ENCODE results near the gene SCARF2. TPM values are rescaled to one million over a fixed set of nuclear protein-coding genes. Genes with fewer than 3 reads are reported as not detected.
"Not testable (repeated sequence)": the region's sequence is repeated elsewhere in the genome, so short reads cannot be mapped to it uniquely, and the experiment has no call there.

Gene SCARF2
- total and polyA plus RNA-seq, 2 experiments from 2014 or later, result 7.9 to 45.6 TPM

DNA sequence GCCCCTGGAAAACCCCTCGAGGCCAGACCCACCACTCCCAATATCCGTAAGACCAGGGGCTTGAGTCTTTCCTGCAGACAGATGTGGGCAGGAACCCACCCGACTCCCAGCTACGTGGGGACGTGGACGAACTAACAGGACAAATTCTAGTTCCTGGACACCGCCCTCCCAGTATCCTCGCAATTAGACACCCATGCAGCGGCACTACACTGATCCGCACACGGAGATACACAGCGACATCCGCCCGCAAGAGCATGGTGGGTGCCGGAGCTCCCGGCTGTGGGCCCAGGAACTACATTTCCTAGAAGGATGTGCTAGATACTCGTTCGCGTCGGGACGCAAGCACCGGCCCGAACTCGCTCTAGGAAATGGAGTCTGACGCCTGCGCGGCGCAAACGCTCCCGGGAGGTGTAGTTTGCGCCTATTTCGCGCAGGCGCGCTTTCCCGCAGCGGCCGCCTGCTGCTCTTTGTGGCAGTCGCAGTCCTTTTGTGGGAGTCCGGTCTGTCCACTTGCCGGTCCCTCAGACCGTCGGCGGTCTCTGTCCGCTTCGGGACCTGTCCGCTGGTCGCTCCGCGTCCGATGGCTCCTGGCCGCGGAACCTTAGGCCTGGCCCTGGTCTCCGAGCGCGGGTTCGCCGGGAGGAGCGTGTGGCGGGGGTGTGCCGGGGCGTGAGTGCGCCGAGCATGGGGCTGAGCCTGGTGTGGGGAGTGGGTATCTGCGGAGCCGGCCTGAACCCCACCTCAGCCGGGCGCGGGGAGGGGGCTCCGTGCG, 43.7 kb downstream of the SCARF2 start, which contains the start of gene ZNF74:
TSS of gene ZNF74 (plus strand) at position 447 of the 772 bp plus-strand sequence. CDS start 478 bp downstream, outside the sequence.
- H3K79me2 ChIP-seq (ENCODE audit: insufficient read depth), result peaks cover 26% of the 10 kb centered on the region
- no peaks in the 10 kb centered on the region for H3K36me3 ChIP-seq (ENCODE audit: low read depth)
- H3K9ac ChIP-seq, result peak within 1 kb of the TSS; percentile 78
- peaks cover 4% of the 10 kb centered on the region; the same call in 1 of the 2 replicates for H3K4me1 ChIP-seq (ENCODE audit: insufficient read depth)
- H3K9me3 ChIP-seq (ENCODE audit: low read depth), result no peaks in the 10 kb centered on the region
- peak within 1 kb of the TSS; percentile 100 for H2AFZ ChIP-seq
- 0 out of 2 replicates have a peak within 1 kb of the TSS, but pooled peaks have one; percentile 22 for H3K27ac ChIP-seq
- H3K9me2 ChIP-seq (ENCODE audit: insufficient read depth), result no peaks in the 10 kb centered on the region
- peaks cover 18% of the 10 kb centered on the region for H3F3A ChIP-seq (ENCODE audit: insufficient read depth)
- peak; percentile 97 for DNase-seq
- 2 to 3% methylated on average over 68 to 71 of the region's 71 CpGs for WGBS, 2 experiments (ENCODE audit: low coverage in 1 of 2, low lambda C conversion rate in 2 of 2, missing lambda C conversion rate in 2 of 2)
- no peaks in the 10 kb centered on the region for H3K27me3 ChIP-seq (replicated peaks; ENCODE audit: insufficient read depth)
- peak within 1 kb of the TSS; percentile 87 for H3K4me2 ChIP-seq (ENCODE audit: unreplicated experiment)
- TF ChIP-seq EZH2phosphoT487 (IDR thresholded peaks at IDR 0.05; ENCODE audit: insufficient read depth, low read depth) (no peak), EZH2 (IDR thresholded peaks at IDR 0.05; ENCODE audit: insufficient read depth, poor library complexity, severe bottlenecking) (no peak)
- H3K4me3 ChIP-seq, result peak within 1 kb of the TSS; percentile 87
- H4K20me1 ChIP-seq (ENCODE audit: insufficient read depth), result no peaks in the 10 kb centered on the region
- in situ Hi-C loops (cut with MboI), result no loop called here

DNA sequence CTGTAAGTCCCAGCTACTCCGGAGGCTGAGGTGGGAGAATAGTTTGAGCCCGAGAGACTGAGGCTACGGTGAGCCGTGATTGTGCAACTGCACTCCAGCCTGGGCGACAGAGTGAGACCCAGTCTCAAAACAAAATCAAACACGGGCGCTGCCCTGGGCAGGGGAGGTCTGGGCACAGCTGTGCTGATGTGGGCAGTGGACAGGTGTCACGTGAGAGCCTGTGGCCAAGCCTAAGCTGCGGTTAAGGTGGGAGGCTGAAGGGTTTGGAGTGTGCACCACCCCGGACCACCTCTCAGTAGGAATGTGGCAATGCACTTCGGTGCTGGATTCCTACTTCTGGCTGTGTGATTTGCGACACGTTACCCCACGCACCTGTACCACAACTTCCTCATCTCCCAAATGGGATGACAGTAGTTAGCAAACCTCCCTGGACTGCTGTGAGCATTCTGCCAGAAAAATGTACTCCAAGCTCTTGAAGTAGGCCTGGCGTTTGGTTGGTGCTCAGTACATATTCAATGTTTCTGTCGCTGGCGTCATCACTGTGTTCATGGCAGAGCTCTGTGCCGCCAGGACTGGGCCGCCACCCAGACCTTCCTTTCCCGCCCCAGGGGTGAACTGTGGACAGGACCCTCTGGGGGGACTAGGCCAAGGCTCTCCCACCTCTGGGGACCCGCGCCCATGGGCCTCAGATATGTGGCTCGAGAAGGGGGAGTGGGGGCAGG, 44.5 kb downstream of the SCARF2 start:
- Histone ChIP-seq H4K20me1 (ENCODE audit: insufficient read depth) (no peaks in the 10 kb centered on the region), H3K27me3 (replicated peaks; ENCODE audit: insufficient read depth) (no peaks in the 10 kb centered on the region), H3K4me1 (ENCODE audit: insufficient read depth) (peaks cover 4% of the 10 kb centered on the region; the same call in 1 of the 2 replicates), H2AFZ (peak overlapping the region; percentile 100), H3K36me3 (ENCODE audit: low read depth) (no peaks in the 10 kb centered on the region), H3K79me2 (ENCODE audit: insufficient read depth) (peaks cover 20% of the 10 kb centered on the region), H3K9me2 (ENCODE audit: insufficient read depth) (no peaks in the 10 kb centered on the region), H3F3A (ENCODE audit: insufficient read depth) (peaks cover 18% of the 10 kb centered on the region), H3K9ac (peak overlapping the region; percentile 78), H3K27ac (no peak overlapping the region), H3K4me3 (peak overlapping the region; percentile 87), H3K9me3 (ENCODE audit: low read depth) (no peaks in the 10 kb centered on the region), H3K4me2 (ENCODE audit: unreplicated experiment) (peak overlapping the region; percentile 87)
- in situ Hi-C loops (cut with MboI), result no loop called here
- TF ChIP-seq EZH2 (IDR thresholded peaks at IDR 0.05; ENCODE audit: insufficient read depth, poor library complexity, severe bottlenecking), result no peak
- no peak for TF ChIP-seq EZH2phosphoT487 (IDR thresholded peaks at IDR 0.05; ENCODE audit: insufficient read depth, low read depth)
- WGBS, 2 experiments (ENCODE audit: low coverage in 1 of 2, low lambda C conversion rate in 2 of 2, missing lambda C conversion rate in 2 of 2), result 90 to 92% methylated on average over 23 of the region's 23 CpGs
- peak; percentile 9 for DNase-seq

DNA sequence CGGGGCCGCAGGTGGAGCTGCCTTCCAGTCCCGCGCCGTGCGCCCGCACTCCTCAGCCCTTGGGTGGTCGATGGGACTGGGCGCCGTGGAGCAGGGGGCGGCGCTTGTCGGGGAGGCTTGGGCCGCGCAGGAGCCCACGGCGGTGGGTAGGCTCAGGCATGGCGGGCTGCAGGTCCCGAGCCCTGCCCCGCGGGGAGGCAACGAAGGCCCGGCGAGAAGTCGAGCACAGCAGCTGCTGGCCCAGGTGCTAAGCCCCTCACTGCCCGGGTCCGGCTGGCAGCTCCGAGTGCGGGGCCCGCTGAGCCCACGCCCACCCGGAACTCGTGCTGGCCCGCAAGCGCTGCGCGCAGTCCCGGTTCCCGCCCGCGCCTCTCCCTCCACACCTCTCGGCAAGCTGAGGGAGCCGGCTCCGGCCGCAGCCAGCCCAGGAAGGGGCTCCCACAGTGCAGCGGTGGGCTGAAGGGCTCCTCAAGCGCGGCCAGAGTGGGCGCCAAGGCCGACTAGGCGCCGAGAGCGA, 45.2 kb downstream of the SCARF2 start:
- 96 to 99% methylated on average over 21 to 47 of the region's 53 CpGs for WGBS, 2 experiments (ENCODE audit: low coverage in 1 of 2, low lambda C conversion rate in 2 of 2, missing lambda C conversion rate in 2 of 2)
- peaks cover 17% of the 10 kb centered on the region for H3F3A ChIP-seq (ENCODE audit: insufficient read depth)
- not testable (repeated sequence) for H3K4me1 ChIP-seq (ENCODE audit: insufficient read depth)

DNA sequence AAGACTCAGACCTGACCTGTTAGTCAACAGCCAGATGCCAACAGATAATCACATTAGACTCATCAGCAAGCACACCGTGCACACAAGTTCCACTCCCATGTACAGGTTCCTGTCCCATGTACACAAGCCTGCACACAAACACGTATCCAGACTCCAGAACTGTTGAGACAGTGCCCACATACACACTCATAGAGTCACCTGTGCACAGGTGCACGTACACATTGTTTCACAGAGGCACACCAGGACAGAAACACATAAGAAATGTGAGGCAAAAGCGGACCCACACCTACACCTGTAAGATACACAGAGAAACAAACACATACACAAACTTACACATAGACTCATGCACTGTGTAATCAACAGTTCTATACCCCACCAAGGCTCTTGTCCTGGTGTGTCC, 46.4 kb downstream of the SCARF2 start:
- H3K9ac ChIP-seq, result no peak overlapping the region
- H3K36me3 ChIP-seq (ENCODE audit: low read depth), result no peaks in the 10 kb centered on the region
- 62 to 73% methylated on average over 4 of the region's 4 CpGs for WGBS, 2 experiments (ENCODE audit: low coverage in 1 of 2, low lambda C conversion rate in 2 of 2, missing lambda C conversion rate in 2 of 2)
- DNase-seq, result no peak
- no peak for TF ChIP-seq EZH2phosphoT487 (IDR thresholded peaks at IDR 0.05; ENCODE audit: insufficient read depth, low read depth)
- no peak for TF ChIP-seq EZH2 (IDR thresholded peaks at IDR 0.05; ENCODE audit: insufficient read depth, poor library complexity, severe bottlenecking)
- in situ Hi-C loops (cut with MboI), result no loop called here
- no peak overlapping the region for H3K27ac ChIP-seq
- no peaks in the 10 kb centered on the region for H3K9me2 ChIP-seq (ENCODE audit: insufficient read depth)
- H2AFZ ChIP-seq, result no peak overlapping the region
- H3F3A ChIP-seq (ENCODE audit: insufficient read depth), result peaks cover 4% of the 10 kb centered on the region
- H3K79me2 ChIP-seq (ENCODE audit: insufficient read depth), result peaks cover 11% of the 10 kb centered on the region; the same call in 1 of the 2 replicates
- no peak overlapping the region for H3K4me2 ChIP-seq (ENCODE audit: unreplicated experiment)
- H3K4me1 ChIP-seq (ENCODE audit: insufficient read depth), result no peaks in the 10 kb centered on the region
- H3K9me3 ChIP-seq (ENCODE audit: low read depth), result no peaks in the 10 kb centered on the region
- H3K4me3 ChIP-seq, result no peak overlapping the region
- no peaks in the 10 kb centered on the region for H4K20me1 ChIP-seq (ENCODE audit: insufficient read depth)
- H3K27me3 ChIP-seq (replicated peaks; ENCODE audit: insufficient read depth), result 0 out of 2 replicates have a peak, but pooled peaks cover 7% of the 10 kb centered on the region

More for the DNA sequence above, 45.2 kb downstream of the SCARF2 start:
- H2AFZ ChIP-seq; H3K9me2 ChIP-seq (ENCODE audit: insufficient read depth); in situ Hi-C loops (cut with MboI); DNase-seq; H3K9ac ChIP-seq; H3K36me3 ChIP-seq (ENCODE audit: low read depth); H3K4me2 ChIP-seq (ENCODE audit: unreplicated experiment); H3K27me3 ChIP-seq (replicated peaks; ENCODE audit: insufficient read depth); H4K20me1 ChIP-seq (ENCODE audit: insufficient read depth); H3K9me3 ChIP-seq (ENCODE audit: low read depth); H3K4me3 ChIP-seq; H3K27ac ChIP-seq: not testable (repeated sequence)
- peaks cover 13% of the 10 kb centered on the region; the same call in 1 of the 2 replicates for H3K79me2 ChIP-seq (ENCODE audit: insufficient read depth)

Data from GM23248 (cell line).